Neuronal stem cell (in vitro differentiated cells): ENCODE measurements around the gene CR1L. TPM values are rescaled to one million over a fixed set of nuclear protein-coding genes. Genes with fewer than 3 reads are reported as not detected.
"Not testable (repeated sequence)": the region's sequence is repeated elsewhere in the genome, so short reads cannot be mapped to it uniquely, and the experiment has no call there.

Experiments used
- DNase-seq: peaks from one replicate; pipeline ENCODE4 v3.0.0-alpha.2; 2013; ENCODE audit warnings: low spot score
- H2AFZ ChIP-seq: one replicate; pipeline ENCODE4 v1.6.1; 2013; ENCODE audit warnings: mild to moderate bottlenecking, low read length, inconsistent platforms
- H2AK5ac ChIP-seq: 2 replicates; pipeline ENCODE4 v1.6.1; 2013; ENCODE audit warnings: low read depth, mild to moderate bottlenecking, inconsistent platforms, low read length, moderate library complexity, mixed read lengths
- H2BK120ac ChIP-seq: 2 replicates; pipeline ENCODE4 v1.6.1; 2013; ENCODE audit warnings: low read depth, mild to moderate bottlenecking, inconsistent platforms, low read length, moderate library complexity, mixed read lengths
- H2BK12ac ChIP-seq: one replicate; pipeline ENCODE4 v1.6.1; 2013; ENCODE audit warnings: low read length, inconsistent platforms
- H2BK15ac ChIP-seq: 2 replicates; pipeline ENCODE4 v1.6.1; 2013; ENCODE audit warnings: mild to moderate bottlenecking, low read length, inconsistent platforms, mixed read lengths
- H2BK5ac ChIP-seq: one replicate; pipeline ENCODE4 v1.6.1; 2013; ENCODE audit warnings: inconsistent platforms, mild to moderate bottlenecking, low read length, moderate library complexity
- H3K14ac ChIP-seq: one replicate; pipeline ENCODE4 v1.6.1; 2013; ENCODE audit warnings: low read length, inconsistent platforms
- H3K18ac ChIP-seq: 2 replicates; pipeline ENCODE4 v1.6.1; 2013; ENCODE audit warnings: low read length, inconsistent platforms
- H3K23ac ChIP-seq: 2 replicates; pipeline ENCODE4 v1.6.1; 2013; ENCODE audit warnings: low read depth, mild to moderate bottlenecking, mixed read lengths, low read length, inconsistent platforms; ENCODE audit not compliant: poor library complexity
- H3K27ac ChIP-seq: replicated peaks from 3 replicates; pipeline ENCODE4 v1.5.1; 2013; ENCODE audit warnings: low read length, inconsistent platforms
- H3K27me3 ChIP-seq, 3 experiments: 2 replicates each; pipeline ENCODE4 v1.6.1; 2013; ENCODE audit warnings: low read length in 3 of 3, mild to moderate bottlenecking in 2 of 3, inconsistent platforms in 1 of 3, low read depth in 1 of 3, mixed read lengths in 1 of 3, moderate library complexity in 1 of 3; ENCODE audit not compliant: control insufficient read depth in 3 of 3, insufficient read depth in 3 of 3
- H3K36me3 ChIP-seq, 2 donors: replicated peaks in 1 of 2; 2 replicates each; pipeline ENCODE4 v1.6.1; 2013; ENCODE audit warnings: low read length in 2 of 2; ENCODE audit not compliant: control insufficient read depth in 2 of 2, insufficient read depth in 2 of 2
- H3K4ac ChIP-seq: 2 replicates; pipeline ENCODE4 v1.6.1; 2013; ENCODE audit warnings: inconsistent platforms, mild to moderate bottlenecking, low read length, moderate library complexity
- H3K4me1 ChIP-seq, 2 donors: 1 replicate in 1 of 2; 2 replicates in 1 of 2; pipeline ENCODE4 v1.6.1; 2013; ENCODE audit warnings: low read length in 2 of 2, low read depth in 1 of 2; ENCODE audit not compliant: control insufficient read depth in 2 of 2, insufficient read depth in 1 of 2
- H3K4me2 ChIP-seq: one replicate; pipeline ENCODE4 v1.6.1; 2013; ENCODE audit warnings: mild to moderate bottlenecking, low read length, inconsistent platforms; ENCODE audit not compliant: insufficient read depth, poor library complexity, severe bottlenecking
- H3K4me3 ChIP-seq, 2 donors: 2 replicates each; pipeline ENCODE4 v1.5.1; 2013; ENCODE audit warnings: low read length in 2 of 2, mild to moderate bottlenecking in 2 of 2, inconsistent platforms in 1 of 2, moderate library complexity in 1 of 2
- H3K79me1 ChIP-seq: one replicate; pipeline ENCODE4 v1.6.1; 2013; ENCODE audit warnings: low read depth, mild to moderate bottlenecking, inconsistent platforms, low read length, moderate library complexity
- H3K9ac ChIP-seq: one replicate; pipeline ENCODE4 v1.6.1; 2013; ENCODE audit warnings: mild to moderate bottlenecking, low read depth, low read length, inconsistent platforms; ENCODE audit not compliant: poor library complexity
- H3K9me3 ChIP-seq, 2 donors: replicated peaks in 1 of 2; 2 replicates each; pipeline versions ENCODE3 to v1.6.1; 2013; ENCODE audit warnings: low read length in 2 of 2, mild to moderate bottlenecking in 2 of 2, inconsistent platforms in 1 of 2, low read depth in 1 of 2, mixed read lengths in 1 of 2, moderate library complexity in 1 of 2; ENCODE audit not compliant: control insufficient read depth in 2 of 2, insufficient read depth in 1 of 2
- H4K8ac ChIP-seq: one replicate; pipeline ENCODE4 v1.6.1; 2013; ENCODE audit warnings: low read depth, mild to moderate bottlenecking, inconsistent platforms, low read length, moderate library complexity
- H4K91ac ChIP-seq: one replicate; pipeline ENCODE4 v1.6.1; 2013; ENCODE audit warnings: low read length, low read depth, mild to moderate bottlenecking, inconsistent platforms; ENCODE audit not compliant: poor library complexity
- WGBS, 2 donors: extraction: QIAGEN DNeasy Blood & Tissue Kit; methylation state at CpG; one replicate each; pipeline ENCODE4 v1.1.7; 2013; ENCODE audit warnings: missing lambda C conversion rate in 2 of 2, mixed read lengths in 1 of 2; ENCODE audit not compliant: insufficient read length in 2 of 2, insufficient replicate concordance in 1 of 2; ENCODE audit errors: extremely low coverage in 2 of 2; 5-methylcytosine and 5-hydroxymethylcytosine counted together
- small RNA-seq: library from polyadenylated mRNA; stranded (forward); fragments of <200 nt; extraction: miRNeasy Mini kit (QIAGEN cat#:217004); gene quantifications from one replicate; pipeline ENCODE3, GENCODE V24; 2013; ENCODE audit not compliant: insufficient read depth

CR1L gene

GRCh38 chr1:207766569-207766968 is 121.6 kb downstream of the CR1L start:
- H3K18ac ChIP-seq = no peak overlapping the region
- H3K23ac ChIP-seq = no peak overlapping the region
- H3K4me1 ChIP-seq = no peaks in the 10 kb centered on the region
- no peak overlapping the region for H2BK15ac ChIP-seq
- H3K9ac ChIP-seq = no peak overlapping the region
- H4K91ac ChIP-seq = no peak overlapping the region
- H3K36me3 ChIP-seq = peaks cover 19 to 91% of the 10 kb centered on the region in 2 donors
- no peak overlapping the region for H2BK120ac ChIP-seq
- no peak overlapping the region for H2AFZ ChIP-seq
- no peaks in the 10 kb centered on the region for H3K27me3 ChIP-seq
- H3K27ac ChIP-seq = no peak overlapping the region
- H3K4me2 ChIP-seq = no peak overlapping the region
- H2BK5ac ChIP-seq = no peak overlapping the region
- peaks cover 5% of the 10 kb centered on the region for H3K79me1 ChIP-seq
- H4K8ac ChIP-seq = no peak overlapping the region
- H3K4ac ChIP-seq = no peak overlapping the region
- H3K9me3 ChIP-seq = peaks cover 13 to 64% of the 10 kb centered on the region in 2 donors
- WGBS, 2 donors = no CpG with 5 or more reads among the region's 1 CpG
- H3K14ac ChIP-seq = no peak overlapping the region
- H2AK5ac ChIP-seq = no peak overlapping the region
- H2BK12ac ChIP-seq = no peak overlapping the region
- no peak for DNase-seq
- H3K4me3 ChIP-seq = no peak overlapping the region

- H3K4me1 ChIP-seq, H3K27ac ChIP-seq, H4K8ac ChIP-seq, H3K4me2 ChIP-seq, H3K4me3 ChIP-seq, H3K27me3 ChIP-seq, H4K91ac ChIP-seq, H3K23ac ChIP-seq, H3K4ac ChIP-seq, H3K14ac ChIP-seq, H2BK5ac ChIP-seq, H3K18ac ChIP-seq, H3K79me1 ChIP-seq, H2BK15ac ChIP-seq, H2AFZ ChIP-seq, H2BK12ac ChIP-seq, H2BK120ac ChIP-seq, DNase-seq, H3K9ac ChIP-seq, H2AK5ac ChIP-seq: not testable (repeated sequence)
- peaks cover 2 to 30% of the 10 kb centered on the region in 2 donors for H3K9me3 ChIP-seq
- WGBS, 2 donors = no CpG with 5 or more reads among the region's 4 CpGs
- peaks cover 2 to 74% of the 10 kb centered on the region in 2 donors for H3K36me3 ChIP-seq
Observed at GRCh38 chr1:207770514-207770913, 125.6 kb downstream of the CR1L start.

Small RNAs within 50 kb of the gene (small RNA-seq; reads per million reads assigned to genes)
- not detected for gene RNA5SP534
